Stimulated activated CD8-positive, alpha-beta memory T cell treated with anti-CD3 and anti-CD28 coated beads, Interleukin-15, amount 100 ng/mL, for 48 hours (primary cell): ENCODE measurements around the gene CEP78.

ENCODE experiments used
- DNase-seq, 2 donors: peaks; one replicate each; pipeline ENCODE4 v3.0.0-alpha.2; 2020; ENCODE audit warnings: low read depth in 2 of 2

CEP78 gene

GRCh38 chr9:78307360-78307759 is 71.5 kb downstream of the CEP78 start:
- DNase-seq: no peak

DNA sequence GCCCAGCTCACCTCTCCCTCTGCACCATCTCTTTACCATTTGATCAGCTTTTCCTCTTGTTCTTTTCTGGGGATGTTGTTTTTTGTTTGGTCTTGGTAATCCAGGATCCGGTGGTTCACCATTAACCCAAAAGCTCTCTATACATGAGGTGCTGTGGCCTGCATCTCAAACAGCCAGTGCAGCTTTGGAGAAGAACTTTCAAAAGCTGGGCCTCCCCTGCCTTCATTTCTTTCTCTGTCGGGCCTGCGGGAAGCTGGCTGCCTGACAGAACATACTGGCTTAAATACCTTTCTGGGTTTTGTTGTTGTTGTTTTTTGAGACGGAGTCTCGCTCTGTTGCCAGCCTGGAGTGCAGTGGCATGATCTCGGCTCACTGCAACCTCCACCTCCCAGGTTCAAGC is 73.2 kb downstream of the CEP78 start:
- no peak for DNase-seq

GRCh38 chr9:78311075-78311474 is 75.2 kb downstream of the CEP78 start:
- no peak for DNase-seq

DNA sequence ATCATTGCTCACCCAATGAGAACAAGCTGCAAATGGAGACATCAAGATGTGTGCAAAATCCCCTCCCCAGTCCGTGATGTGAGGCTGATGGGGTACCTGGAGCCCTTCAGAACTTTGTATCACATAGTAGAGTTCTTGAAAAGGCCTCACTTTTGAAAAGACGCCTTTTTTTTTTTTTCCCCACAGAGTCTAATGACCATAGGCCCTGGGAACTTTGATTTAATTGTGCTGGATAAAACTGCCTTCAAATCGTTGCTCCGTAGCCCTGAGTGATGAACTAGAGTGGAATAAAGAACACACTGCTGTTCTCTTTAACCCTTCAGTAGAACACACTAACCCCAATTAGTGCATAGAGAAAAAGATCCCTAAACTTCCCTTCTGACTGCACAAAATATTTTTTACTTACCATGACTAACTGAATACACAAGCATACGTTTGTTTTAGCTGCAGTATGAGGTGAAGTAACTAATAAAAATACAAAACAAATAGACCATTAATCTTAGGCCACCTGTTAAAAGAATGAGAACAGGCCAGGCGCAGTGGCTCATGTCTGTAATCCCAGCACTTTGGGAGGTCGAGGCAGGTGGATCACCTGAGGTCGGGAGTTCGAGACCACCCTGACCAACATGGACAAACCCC is 76.1 kb downstream of the CEP78 start:
- no peak for DNase-seq

GRCh38 chr9:78314550-78314949 is 78.7 kb downstream of the CEP78 start:
- no peak for DNase-seq

DNA sequence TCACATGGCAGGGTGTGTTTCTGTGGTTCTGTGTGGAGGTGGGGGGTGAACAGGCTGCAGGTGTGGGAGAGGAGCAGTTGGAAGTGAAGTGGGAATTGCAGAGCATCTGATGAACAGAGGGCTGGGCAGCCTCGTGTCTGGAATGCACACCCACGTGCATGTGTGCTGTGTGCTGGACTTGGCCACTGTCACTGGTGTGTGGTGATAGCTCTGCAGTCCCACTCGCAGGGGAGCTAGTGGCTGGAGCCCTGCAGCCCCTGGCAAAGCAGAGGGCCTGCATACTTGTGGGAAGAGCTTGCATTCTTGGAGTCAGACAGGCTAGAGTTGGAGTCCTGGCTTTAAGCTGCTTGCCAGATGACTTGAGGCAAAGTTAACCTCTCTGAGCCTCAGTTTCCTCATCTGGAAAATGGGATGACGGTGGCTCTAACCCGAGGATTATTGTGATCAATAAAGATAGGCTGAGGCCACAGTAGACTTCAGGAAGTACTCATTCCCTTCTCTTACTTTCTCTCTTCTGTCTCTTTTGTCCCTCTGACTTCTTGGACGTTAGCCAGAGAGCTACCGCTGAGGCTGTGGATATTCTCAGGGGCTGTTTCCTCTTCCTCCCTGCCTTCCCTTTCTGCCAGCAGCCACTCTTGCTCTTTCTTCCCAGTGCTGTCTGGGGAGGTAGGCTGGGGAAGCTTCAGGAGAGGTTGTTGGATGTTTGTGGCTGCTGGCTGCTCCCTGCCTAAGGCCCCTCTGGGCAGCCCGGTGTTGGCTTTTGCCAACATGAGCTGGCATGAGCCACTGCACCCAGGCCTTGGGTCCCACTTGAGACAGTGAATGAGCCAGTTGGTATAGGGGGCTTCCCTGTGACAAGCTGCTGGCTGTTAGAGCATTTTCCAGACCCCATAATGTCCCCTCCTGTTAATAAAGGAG is 79.3 kb downstream of the CEP78 start:
- no peak for DNase-seq

DNA sequence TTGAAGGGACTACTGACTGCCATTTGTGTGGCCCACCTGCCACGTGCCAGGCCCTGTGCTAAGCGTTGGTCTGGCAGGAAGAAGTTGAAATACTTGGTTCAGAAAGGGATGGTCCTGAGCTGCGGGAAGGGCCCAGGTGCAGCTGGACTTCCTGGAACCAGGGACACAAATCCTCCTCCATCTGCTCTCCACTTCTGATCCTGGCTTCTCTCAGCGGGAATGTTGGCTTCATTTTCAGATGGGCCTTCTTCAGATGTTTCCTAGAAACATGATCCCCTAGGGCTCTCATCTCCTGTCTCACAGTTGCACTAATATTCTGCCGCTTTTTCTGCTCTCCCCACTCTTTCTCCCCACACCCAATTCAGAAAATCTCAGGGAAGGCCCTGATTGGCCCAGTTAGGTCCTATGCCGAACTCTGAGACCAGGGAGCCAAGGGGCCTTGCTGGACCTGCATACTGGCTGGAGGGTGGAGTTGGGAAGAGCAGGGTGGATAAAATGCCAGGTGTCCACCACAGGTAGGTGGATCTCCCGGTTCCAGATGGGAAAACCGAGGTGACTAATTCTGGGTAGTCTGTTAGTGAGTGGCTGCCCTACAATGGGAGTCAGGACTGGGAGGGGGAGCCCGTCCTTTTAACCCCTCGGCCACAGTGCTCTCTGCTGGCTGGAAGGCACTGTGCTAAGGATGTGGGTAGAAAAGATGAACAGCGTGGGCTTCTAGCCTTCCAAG is 80.5 kb downstream of the CEP78 start:
- DNase-seq: no peak

DNA sequence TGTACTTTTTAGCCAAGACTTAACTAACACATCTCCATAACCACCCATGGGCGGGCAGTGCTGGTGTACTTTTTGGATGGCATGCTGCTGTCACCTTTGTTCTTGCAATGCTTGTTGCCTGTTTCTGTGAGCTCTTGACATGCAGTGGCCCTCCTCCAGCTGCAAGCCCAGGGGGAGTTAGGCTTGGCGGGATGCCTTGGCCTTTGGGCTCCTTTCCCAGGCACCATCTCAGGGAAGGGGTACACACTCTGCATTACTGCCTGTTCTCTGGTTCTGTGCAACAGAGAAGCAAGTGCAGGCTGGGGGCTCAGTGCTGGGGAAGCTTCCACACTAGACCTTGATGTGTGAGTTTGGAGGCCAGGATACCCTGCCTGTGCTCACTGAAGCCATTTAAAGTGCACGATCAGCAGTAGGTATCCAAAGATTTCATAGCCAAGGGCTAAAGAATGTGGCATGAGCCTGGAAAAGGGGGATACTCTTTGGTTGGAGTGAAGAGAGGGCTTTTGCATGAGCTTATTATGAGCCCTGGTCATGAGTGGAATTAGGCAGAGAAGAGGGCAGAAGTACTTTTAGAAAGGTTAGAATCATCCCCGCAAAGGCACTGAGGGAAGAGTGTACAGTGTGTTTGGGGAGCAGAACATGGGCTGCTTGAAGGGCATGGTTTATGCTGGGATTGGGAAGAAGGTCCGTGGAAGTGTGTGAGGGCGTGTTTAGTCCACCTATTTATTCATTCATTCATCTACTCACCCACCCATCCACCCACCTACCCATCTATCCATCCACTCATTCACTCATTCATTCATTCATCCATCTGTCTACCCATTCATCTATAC is 83.5 kb downstream of the CEP78 start:
- DNase-seq: no peak

GRCh38 chr9:78320030-78320693 is 84.3 kb downstream of the CEP78 start:
- no peak for DNase-seq

- no peak for DNase-seq
These were observed 85.1 kb downstream of the CEP78 start for GRCh38 chr9:78320875-78321496.

DNA sequence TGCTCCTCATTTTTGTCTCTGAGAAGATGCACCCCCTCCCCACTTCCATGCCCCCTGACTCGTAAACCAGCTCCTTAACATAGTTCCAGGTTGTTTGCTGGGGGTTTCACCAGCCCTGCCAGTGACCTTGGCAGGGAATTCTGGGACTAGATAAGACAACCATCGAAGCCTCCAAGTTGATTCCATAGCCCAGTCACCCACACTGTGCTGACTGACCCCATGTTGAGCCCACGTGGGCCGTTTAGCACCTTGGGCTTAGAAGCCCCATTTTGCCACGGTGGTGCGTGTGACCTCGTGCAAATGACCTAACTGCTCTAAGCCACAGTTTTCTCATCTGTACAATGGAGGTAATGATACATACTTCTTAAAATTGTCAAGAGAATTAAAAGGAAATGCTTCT is 85.6 kb downstream of the CEP78 start:
- no peak for DNase-seq

- no peak for DNase-seq
These were observed 88.3 kb downstream of the CEP78 start for GRCh38 chr9:78324068-78324650.

DNA sequence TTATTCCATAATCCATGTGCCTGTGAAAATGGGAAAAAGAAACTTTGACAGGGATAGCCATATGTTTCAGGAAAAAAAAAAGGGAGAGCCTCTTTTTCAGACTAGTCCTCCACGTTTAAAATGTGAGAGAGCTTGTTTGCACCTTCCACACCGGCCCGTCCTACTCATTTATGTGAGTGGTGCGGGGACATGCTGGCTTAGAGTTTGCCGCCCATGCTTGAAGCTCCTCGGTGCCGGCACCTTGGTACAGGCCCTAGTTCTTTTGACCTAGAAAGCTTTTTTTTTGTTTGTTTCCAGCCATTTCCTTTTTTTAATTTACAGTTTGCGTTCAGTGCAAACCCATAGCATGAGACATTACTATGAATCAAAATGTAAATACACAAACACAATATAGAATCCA is 88.8 kb downstream of the CEP78 start:
- no peak for DNase-seq

GRCh38 chr9:78325343-78325742 is 89.5 kb downstream of the CEP78 start:
- DNase-seq: no peak

GRCh38 chr9:78325846-78326360 is 90.0 kb downstream of the CEP78 start:
- no peak for DNase-seq

GRCh38 chr9:78326564-78326963 is 90.7 kb downstream of the CEP78 start:
- DNase-seq: no peak
